Fibroblast of lung (primary cell): ENCODE results near the gene SORCS3.

Source experiments
- EZH2 ChIP-seq: IDR thresholded peaks from 2 replicates; pipeline ENCODE4 v1.5.1; 2012; ENCODE audit warnings: low read length, control low read depth, mild to moderate bottlenecking; ENCODE audit errors: missing control alignments
- TF ChIP-seq, protein P1 (sequence below), 2 donors: IDR thresholded peaks in 1 of 2; conservative IDR thresholded peaks in 1 of 2; 1 replicate in 1 of 2; 2 replicates in 1 of 2; pipeline ENCODE4 v1.5.1; 2011 to 2012; ENCODE audit warnings: low read length in 2 of 2, control low read depth in 1 of 2, inconsistent platforms in 1 of 2, low read depth in 1 of 2, mild to moderate bottlenecking in 1 of 2

DNA sequence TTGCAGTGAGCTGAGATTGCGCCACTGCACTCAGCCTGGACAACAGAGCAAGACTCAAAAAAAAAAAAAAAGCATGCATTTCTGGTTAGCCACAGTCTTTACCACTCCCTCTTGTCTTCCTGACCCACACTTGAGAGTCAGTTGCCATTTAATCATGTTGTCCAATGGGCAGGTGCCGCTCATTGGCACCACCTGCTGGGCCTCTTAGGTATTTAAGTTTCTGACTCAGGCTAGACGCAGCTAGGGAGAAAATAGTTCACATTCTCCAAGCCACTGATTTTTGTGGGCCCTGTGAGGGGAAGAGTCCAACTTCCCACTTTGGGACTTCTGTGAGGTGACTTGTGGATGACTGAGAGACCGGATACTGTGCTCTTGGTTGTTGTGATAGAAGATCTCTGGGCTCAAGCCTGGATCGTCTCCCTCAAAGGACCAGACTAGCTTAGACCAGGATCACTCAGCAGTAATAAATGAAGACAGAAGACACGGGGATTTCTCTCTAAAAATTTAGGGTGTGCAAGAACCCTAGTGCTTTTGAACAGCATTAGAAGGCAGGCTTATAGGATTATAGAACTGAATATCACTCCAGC is 26.8 kb upstream of the SORCS3 start:
- TF ChIP-seq, protein P1, sequence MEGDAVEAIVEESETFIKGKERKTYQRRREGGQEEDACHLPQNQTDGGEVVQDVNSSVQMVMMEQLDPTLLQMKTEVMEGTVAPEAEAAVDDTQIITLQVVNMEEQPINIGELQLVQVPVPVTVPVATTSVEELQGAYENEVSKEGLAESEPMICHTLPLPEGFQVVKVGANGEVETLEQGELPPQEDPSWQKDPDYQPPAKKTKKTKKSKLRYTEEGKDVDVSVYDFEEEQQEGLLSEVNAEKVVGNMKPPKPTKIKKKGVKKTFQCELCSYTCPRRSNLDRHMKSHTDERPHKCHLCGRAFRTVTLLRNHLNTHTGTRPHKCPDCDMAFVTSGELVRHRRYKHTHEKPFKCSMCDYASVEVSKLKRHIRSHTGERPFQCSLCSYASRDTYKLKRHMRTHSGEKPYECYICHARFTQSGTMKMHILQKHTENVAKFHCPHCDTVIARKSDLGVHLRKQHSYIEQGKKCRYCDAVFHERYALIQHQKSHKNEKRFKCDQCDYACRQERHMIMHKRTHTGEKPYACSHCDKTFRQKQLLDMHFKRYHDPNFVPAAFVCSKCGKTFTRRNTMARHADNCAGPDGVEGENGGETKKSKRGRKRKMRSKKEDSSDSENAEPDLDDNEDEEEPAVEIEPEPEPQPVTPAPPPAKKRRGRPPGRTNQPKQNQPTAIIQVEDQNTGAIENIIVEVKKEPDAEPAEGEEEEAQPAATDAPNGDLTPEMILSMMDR (conservative IDR thresholded peaks at IDR 0.05 in 1 of 2, IDR thresholded peaks at IDR 0.05 in 1 of 2; ENCODE audit: low read depth in 1 of 2, low read length in 2 of 2): peak; percentile 27 to 53
- no peak for TF ChIP-seq EZH2
